SKM-1 treated with dmso at 0.1 percent for 144 hours (cell line): ENCODE results near the gene TLCD3B.

Experiments used
- DNase-seq: peaks from one replicate; lab custom pipeline; 2025; ENCODE audit not compliant: unreplicated experiment; lab: John Stamatoyannopoulos, UW

The TLCD3B gene

DNA sequence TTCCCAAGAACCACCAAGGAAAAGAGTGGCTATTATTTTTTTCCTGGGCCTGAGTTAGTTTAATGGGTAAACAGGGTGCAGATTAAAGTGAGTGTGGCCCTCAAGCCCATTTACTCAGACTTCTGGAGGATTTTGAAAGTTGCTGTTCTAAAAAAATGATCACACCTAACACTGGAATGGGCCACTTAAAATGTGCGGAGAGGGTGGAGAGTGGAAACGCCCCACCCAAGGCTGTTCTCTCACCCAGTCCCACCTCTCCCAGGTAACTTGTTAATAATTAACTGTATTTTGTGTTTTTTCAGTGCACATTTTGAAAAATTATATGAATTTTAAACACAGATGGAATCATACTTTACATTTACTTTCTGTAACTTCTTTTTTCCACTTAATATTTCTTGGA, 41.0 kb downstream of the TLCD3B start:
- DNase-seq = no peak

DNA sequence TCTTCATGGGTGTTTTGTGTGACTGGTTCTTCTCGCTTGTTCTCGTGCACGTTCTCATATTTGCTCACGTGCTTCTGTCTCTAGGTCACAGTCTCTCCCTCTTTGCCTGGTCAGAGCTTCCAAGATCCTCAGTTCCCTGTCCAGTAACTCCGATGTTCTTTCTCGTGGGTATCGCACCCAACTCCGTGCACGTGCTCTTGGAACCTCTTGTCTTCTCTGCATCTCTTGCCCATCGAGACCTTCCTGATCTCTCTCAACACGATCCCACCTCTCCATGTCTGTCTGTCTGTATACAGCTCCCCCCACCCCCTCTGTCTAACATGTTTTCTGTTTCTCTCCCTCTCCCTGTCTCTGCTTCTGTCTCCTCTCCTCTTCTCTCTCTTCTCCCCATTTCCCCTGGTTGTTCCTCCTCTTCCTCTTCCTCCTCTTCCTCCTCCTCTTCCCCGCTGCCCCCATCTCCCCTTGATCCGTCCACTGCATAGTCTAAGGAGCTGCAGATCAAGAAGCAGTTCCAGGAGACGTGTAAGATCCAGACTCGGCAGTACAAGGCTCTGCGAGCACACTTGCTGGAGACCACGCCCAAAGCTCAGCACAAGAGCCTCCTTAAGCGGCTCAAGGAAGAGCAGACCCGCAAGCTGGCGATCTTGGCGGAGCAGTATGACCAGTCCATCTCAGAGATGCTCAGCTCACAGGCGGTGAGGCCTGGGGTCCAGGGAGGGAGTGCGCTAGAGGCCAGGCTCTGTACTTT, 41.8 kb downstream of the TLCD3B start:
- no peak for DNase-seq

DNA sequence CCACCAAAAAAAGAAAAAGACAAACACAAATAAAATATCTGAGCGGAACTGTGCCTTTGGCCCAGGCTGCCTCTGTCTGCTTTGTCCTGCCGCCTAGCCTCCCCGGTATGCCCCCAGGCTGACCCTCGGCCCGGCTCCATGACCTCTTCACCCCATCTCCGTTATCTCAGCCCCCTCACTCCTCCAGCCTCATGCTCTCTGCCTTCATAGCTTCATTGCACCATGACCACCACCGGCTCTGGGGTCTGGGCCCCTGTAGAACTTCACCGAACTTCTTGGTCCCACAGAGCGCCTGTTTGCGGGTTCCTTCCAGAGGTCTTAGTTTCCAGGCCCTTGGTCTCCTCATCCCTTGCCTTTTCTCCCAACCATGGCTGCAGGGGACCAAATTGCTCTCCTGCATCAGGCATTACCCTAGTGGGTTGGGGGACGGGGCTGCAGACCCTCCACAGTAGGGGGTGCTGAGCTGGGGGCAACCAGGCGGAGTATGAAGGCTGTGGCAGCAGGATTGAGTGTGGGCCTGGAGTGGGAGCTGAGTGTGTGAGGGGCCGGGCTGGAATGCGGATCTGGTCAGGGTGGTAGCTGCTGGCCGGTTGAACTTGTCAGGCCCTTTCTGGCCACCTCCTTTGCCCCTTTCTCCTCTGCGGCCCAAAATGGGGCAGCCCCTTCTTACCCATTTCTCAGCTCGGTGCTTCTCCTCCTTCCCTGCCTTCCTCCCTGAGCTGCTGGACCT, 42.6 kb downstream of the TLCD3B start:
- no peak for DNase-seq

- DNase-seq = no peak
These were observed 43.5 kb downstream of the TLCD3B start for GRCh38 chr16:29987371-29988085.

DNA sequence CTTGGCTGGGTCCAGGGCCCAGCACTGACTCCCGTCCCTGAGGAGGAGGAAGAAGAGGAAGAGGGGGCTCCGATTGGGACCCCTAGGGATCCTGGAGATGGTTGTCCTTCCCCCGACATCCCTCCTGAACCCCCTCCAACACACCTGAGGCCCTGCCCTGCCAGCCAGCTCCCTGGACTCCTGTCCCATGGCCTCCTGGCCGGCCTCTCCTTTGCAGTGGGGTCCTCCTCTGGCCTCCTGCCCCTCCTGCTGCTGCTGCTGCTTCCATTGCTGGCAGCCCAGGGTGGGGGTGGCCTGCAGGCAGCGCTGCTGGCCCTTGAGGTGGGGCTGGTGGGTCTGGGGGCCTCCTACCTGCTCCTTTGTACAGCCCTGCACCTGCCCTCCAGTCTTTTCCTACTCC, 44.1 kb downstream of the TLCD3B start:
- no peak for DNase-seq

DNA sequence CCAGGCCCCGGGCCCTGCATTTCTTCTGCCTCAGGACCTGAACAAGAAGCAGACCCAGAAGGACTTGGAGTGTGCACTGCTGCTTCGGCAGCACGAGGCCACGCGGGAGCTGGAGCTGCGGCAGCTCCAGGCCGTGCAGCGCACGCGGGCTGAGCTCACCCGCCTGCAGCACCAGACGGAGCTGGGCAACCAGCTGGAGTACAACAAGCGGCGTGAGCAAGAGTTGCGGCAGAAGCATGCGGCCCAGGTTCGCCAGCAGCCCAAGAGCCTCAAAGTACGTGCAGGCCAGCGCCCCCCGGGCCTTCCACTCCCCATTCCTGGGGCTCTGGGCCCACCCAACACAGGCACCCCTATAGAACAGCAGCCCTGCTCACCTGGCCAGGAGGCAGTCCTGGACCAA, 44.8 kb downstream of the TLCD3B start:
- DNase-seq = no peak

DNA sequence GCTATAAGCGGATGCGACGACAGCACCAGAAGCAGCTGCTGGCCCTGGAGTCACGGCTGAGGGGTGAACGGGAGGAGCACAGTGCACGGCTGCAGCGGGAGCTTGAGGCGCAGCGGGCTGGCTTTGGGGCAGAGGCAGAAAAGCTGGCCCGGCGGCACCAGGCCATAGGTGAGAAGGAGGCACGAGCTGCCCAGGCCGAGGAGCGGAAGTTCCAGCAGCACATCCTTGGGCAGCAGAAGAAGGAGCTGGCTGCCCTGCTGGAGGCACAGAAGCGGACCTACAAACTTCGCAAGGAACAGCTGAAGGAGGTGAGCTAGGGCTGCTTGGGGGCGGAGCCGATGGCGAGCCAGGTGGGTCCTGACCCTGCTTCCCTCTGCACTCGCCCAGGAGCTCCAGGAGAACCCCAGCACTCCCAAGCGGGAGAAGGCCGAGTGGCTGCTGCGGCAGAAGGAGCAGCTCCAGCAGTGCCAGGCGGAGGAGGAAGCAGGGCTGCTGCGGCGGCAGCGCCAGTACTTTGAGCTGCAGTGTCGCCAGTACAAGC, 45.7 kb downstream of the TLCD3B start:
- no peak for DNase-seq

- DNase-seq = no peak
These were observed 46.3 kb downstream of the TLCD3B start for GRCh38 chr16:29984764-29985147.

- DNase-seq = no peak
These were observed 46.8 kb downstream of the TLCD3B start for GRCh38 chr16:29984137-29984763.

- no peak for DNase-seq
These were observed 47.5 kb downstream of the TLCD3B start for GRCh38 chr16:29983420-29984136.

GRCh38 chr16:29982560-29983419, 48.3 kb downstream of the TLCD3B start:
- no peak for DNase-seq

- DNase-seq = no peak
These were observed 52.4 kb downstream of the TLCD3B start for GRCh38 chr16:29978564-29979270.

GRCh38 chr16:29978081-29978480, 53.0 kb downstream of the TLCD3B start:
- no peak for DNase-seq

DNA sequence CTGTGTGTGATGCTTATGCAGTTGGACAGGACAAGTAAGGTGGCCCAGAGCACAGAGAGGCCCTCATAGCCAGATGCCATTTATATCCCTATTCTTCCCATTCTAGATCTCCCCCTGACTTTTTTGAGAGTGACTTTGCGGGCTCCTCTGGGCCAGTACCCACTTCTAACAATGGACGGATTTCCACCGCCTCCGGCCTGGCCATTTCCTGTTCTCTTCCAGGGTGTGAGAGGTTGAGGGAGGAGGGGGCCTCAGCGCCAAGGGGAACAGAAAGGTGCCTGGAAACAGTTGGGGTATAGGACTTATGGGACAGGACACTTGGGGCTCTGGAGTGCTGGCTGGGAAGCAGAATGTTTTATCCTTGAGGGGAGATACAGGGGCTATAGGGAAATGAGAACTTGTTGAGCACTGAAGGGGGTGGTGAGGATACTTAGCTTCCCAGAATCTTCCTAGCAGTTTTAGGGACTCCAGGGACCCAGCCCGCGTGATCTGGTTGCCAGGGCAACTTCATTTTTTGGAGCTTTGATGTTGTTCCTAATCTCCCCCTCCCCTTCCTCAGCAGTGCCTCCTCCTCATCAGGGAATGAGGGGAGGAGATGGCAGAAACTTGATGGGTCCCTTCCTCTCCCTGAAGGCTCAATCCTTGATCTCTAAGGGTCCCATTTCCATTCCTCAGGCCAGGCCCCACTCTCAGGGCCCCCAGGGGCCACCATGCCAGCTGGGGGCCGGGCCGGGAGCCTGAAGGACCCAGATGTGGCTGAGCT, 53.8 kb downstream of the TLCD3B start:
- DNase-seq = no peak

DNA sequence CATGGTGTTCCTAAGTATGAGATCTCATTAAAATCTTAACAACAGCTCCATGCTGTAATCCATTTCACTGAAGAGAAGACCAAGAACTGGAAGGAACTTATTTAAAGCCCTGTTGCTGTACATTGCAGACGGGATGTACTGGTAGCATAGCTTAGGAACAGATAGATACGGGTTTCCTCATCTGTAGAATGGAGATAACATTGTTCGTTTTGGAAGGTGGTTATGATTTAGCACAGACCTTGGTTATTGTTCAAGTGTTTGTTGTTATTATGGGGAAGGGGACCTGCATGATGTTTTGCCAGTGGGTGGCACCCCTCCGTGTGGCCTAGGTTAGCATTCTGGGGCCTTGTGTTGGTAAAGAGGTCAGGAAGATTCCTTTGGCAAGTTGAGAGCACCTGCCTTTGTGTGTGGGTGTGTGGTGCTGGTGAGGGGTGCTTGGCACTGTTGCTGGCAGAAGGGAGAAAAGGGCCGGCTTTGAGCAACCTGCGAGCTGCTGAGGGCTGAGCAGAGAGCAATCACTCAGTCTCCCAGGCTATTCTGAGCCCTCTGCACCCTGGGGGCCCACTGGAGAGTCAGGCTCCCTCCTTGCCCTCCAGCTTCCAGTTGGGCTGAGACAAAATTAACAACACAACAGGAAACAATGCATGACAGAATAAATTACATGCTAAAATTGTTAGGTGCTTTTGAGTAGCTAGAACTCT, 55.1 kb downstream of the TLCD3B start:
- DNase-seq = no peak

- no peak for DNase-seq
These were observed 55.9 kb downstream of the TLCD3B start for GRCh38 chr16:29975134-29975538.
